ENCODE results near the gene MYLIP.

GRCh38 chr6:16086965-16087364 is 41.9 kb upstream of the MYLIP start:
- no peak for TF ChIP-seq CTCF (conservative IDR thresholded peaks at IDR 0.05; ENCODE audit: low read depth in 2 of 2)
- no peak for TF ChIP-seq POLR2AphosphoS5 (IDR thresholded peaks at IDR 0.05; ENCODE audit: low read depth)
- no peak for TF ChIP-seq EZH2 (IDR thresholded peaks at IDR 0.05; ENCODE audit: low read depth, unreplicated experiment)
